ENCODE results near the gene DBNDD2.
A peak's percentile ranks its signal among the peaks of the same experiment; 100 is the strongest.

DNA sequence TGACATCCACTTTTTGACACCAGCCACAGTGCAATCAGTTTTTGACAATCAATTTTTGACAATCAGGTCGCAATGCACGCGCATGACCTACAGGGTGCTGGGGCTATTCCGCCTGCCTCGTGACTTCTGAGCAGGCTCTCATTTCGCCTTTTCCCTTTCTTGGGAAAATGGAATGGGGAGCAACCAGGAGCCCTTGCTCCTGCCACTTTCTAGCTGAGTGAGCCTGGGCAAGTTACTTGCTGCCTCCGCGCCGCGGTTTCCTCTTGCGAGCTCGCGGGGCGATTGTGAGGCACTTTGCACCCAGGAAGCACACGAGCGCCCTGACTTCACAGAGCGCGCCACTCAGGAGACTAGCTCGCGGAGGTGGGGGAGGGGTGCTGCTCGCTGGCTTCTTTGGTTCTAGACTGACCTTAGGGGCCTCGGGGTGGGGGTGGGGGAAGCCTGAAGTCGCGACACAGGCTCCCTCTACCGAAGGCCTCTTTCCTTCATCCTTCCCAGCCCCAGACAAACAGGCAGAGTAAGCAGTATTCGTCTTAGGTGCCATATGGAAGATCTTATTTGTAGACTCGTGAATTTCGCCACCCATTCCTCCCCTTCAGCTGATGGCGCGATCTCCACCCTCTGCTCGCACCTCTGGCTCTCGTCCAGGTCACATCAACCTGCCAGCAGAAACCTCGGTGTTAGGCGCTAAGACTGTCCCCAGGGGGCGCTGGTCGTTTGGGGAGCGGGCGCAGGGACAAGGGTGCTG is 34.6 kb upstream of the DBNDD2 start:
- TF ChIP-seq, protein P1, sequence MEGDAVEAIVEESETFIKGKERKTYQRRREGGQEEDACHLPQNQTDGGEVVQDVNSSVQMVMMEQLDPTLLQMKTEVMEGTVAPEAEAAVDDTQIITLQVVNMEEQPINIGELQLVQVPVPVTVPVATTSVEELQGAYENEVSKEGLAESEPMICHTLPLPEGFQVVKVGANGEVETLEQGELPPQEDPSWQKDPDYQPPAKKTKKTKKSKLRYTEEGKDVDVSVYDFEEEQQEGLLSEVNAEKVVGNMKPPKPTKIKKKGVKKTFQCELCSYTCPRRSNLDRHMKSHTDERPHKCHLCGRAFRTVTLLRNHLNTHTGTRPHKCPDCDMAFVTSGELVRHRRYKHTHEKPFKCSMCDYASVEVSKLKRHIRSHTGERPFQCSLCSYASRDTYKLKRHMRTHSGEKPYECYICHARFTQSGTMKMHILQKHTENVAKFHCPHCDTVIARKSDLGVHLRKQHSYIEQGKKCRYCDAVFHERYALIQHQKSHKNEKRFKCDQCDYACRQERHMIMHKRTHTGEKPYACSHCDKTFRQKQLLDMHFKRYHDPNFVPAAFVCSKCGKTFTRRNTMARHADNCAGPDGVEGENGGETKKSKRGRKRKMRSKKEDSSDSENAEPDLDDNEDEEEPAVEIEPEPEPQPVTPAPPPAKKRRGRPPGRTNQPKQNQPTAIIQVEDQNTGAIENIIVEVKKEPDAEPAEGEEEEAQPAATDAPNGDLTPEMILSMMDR (conservative IDR thresholded peaks at IDR 0.05 in 1 of 2, IDR thresholded peaks at IDR 0.05 in 1 of 2; ENCODE audit: low read depth in 1 of 2, low read length in 2 of 2) = peak; percentile 86 to 89
- TF ChIP-seq EZH2 (IDR thresholded peaks at IDR 0.05; ENCODE audit: low read length, missing control alignments) = no peak
